CD4-positive, CD25-positive, alpha-beta regulatory T cell (primary cell): ENCODE results near the gene RCL1. TPM values are rescaled to one million over a fixed set of nuclear protein-coding genes. Genes with fewer than 3 reads are reported as not detected.

Experiments
- ATAC-seq, 2 donors: fragments of 150-1000 bp; cut with Tn5 transposase; one replicate each; pipeline ENCODE4 v1.10.0; 2021; ENCODE audit warnings: low read depth in 2 of 2, moderate number of reproducible peaks in 2 of 2, moderate library complexity in 1 of 2
- DNase-seq, 3 donors: peaks; one replicate each; pipeline versions ENCODE4 v3.0.0 to v3.0.0-alpha.2; 2012 to 2022; ENCODE audit warnings: mixed read lengths in 1 of 3
- H3K27ac ChIP-seq: one replicate; pipeline ENCODE4 v1.7.0; 2013; ENCODE audit warnings: mild to moderate bottlenecking, low read length; ENCODE audit not compliant: insufficient read depth, poor library complexity, severe bottlenecking
- H3K27me3 ChIP-seq: one replicate; pipeline ENCODE4 v1.7.0; 2013; ENCODE audit warnings: low read length; ENCODE audit not compliant: control insufficient read depth, insufficient read depth
- H3K36me3 ChIP-seq: one replicate; pipeline ENCODE4 v1.7.0; 2013; ENCODE audit warnings: mild to moderate bottlenecking, low read length, moderate library complexity; ENCODE audit not compliant: control insufficient read depth, insufficient read depth
- H3K4me1 ChIP-seq: 2 replicates; pipeline ENCODE4 v1.7.0; 2013; ENCODE audit warnings: mild to moderate bottlenecking, low read length; ENCODE audit not compliant: insufficient read depth, control insufficient read depth, poor library complexity, severe bottlenecking
- H3K4me3 ChIP-seq: one replicate; pipeline ENCODE4 v1.7.0; 2013; ENCODE audit warnings: low read depth, mild to moderate bottlenecking, low read length, moderate library complexity
- H3K9me3 ChIP-seq, 2 experiments: 1 replicate in 1 of 2; 2 replicates in 1 of 2; pipeline ENCODE4 v1.7.0; 2013; ENCODE audit warnings: low read length in 2 of 2, mild to moderate bottlenecking in 1 of 2, moderate library complexity in 1 of 2; ENCODE audit not compliant: control insufficient read depth in 2 of 2
- H3K27ac Mint-ChIP-seq, 3 donors: one replicate each; pipeline ENCODE4 v1.8.0; 2020 to 2022; ENCODE audit warnings: mild to moderate bottlenecking in 3 of 3, mixed read lengths in 3 of 3, moderate library complexity in 2 of 3
- H3K27me3 Mint-ChIP-seq: one replicate; pipeline ENCODE4 v1.8.0; 2022; ENCODE audit warnings: mild to moderate bottlenecking, mixed read lengths
- H3K36me3 Mint-ChIP-seq: one replicate; pipeline ENCODE4 v1.8.0; 2020; ENCODE audit warnings: mixed read lengths
- H3K4me1 Mint-ChIP-seq, 4 donors: one replicate each; pipeline ENCODE4 v1.8.0; 2020 to 2022; ENCODE audit warnings: mixed read lengths in 4 of 4, mild to moderate bottlenecking in 1 of 4
- H3K4me3 Mint-ChIP-seq, 4 donors: one replicate each; pipeline ENCODE4 v1.8.0; 2020 to 2022; ENCODE audit warnings: mild to moderate bottlenecking in 4 of 4, mixed read lengths in 4 of 4, moderate library complexity in 3 of 4
- H3K9me3 Mint-ChIP-seq, 7 donors: one replicate each; pipeline ENCODE4 v1.8.0; 2020 to 2022; ENCODE audit warnings: mixed read lengths in 7 of 7, mild to moderate bottlenecking in 3 of 7, moderate library complexity in 2 of 7
- polyA plus RNA-seq, 4 donors: library from polyadenylated mRNA; unstranded; fragments of 300-500 nt; fragmentation: Illumina TruSeq; gene quantifications; one replicate each; pipeline ENCODE4 v1.2.3, GENCODE V29; 2021
- total RNA-seq: library from RNA; stranded (reverse); gene quantifications from one replicate; pipeline ENCODE4 v1.2.3, GENCODE V29; 2022

RCL1 gene
- total and polyA plus RNA-seq, 5 donors from 2014 or later: 13.3 to 27.9 (median 15.4) TPM

DNA sequence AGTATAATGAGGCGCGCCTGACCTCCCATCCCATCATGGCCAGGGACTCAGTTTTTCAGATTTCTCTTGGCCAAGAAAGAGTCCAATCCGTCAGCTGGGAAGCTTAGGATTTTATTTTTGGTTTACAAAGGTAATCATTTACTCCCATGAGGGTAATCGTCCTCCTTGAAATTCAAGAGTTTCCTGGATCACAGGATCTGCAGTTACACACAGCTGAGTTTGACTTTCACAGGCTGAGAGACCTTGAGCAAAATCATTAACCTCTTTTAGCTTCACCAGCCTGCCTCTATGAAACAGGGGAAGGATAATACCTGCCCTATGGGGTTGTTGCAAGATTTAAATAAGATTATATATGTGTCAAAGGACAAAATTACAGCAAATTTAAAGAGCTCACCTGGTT lies 36.3 kb upstream of the RCL1 start:
- peaks cover 33% of the 10 kb centered on the region for H3K27me3 Mint-ChIP-seq
- no peak overlapping the region for H3K4me3 ChIP-seq
- H3K9me3 Mint-ChIP-seq: peaks cover 0 to 2% (median 0%) of the 10 kb centered on the region in 7 donors
- ATAC-seq: no peak
- no peak overlapping the region for H3K27ac ChIP-seq
- H3K4me1 Mint-ChIP-seq: peaks cover 0 to 3% (median under 1%) of the 10 kb centered on the region in 4 donors
- no peak for DNase-seq
- H3K36me3 ChIP-seq: no peaks in the 10 kb centered on the region
- no peaks in the 10 kb centered on the region for H3K27me3 ChIP-seq
- H3K27ac Mint-ChIP-seq: no peak overlapping the region
- H3K4me1 ChIP-seq: no peaks in the 10 kb centered on the region
- no peaks in the 10 kb centered on the region for H3K9me3 ChIP-seq
- H3K36me3 Mint-ChIP-seq: no peaks in the 10 kb centered on the region
- no peak overlapping the region for H3K4me3 Mint-ChIP-seq

DNA sequence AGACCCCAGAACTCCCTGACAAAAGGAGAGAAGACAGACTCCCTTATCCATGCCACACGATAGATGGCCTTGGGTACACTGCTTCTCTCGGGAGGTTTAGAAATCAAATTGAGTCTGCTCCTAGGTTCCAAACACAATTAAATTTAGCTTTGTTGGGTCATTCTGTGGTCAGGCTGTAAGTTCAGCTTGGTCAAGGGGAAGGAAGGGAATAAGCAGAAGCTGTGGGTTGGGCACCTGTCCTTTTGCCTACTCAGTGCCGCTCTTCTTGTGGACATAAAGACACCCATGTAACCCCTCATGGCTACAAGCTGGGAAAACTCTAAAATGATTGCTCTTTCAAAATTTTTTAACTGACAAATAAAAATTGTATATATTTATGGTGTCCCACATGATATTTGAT lies 32.6 kb upstream of the RCL1 start:
- ATAC-seq (no peak), DNase-seq (no peak)
- no peaks in the 10 kb centered on the region for H3K36me3 Mint-ChIP-seq
- Histone ChIP-seq H3K9me3 (no peaks in the 10 kb centered on the region), H3K27me3 (no peaks in the 10 kb centered on the region), H3K4me3 (no peak overlapping the region), H3K4me1 (peaks cover 8% of the 10 kb centered on the region), H3K27ac (no peak overlapping the region), H3K36me3 (no peaks in the 10 kb centered on the region)
- H3K27me3 Mint-ChIP-seq: peaks cover 37% of the 10 kb centered on the region
- H3K27ac Mint-ChIP-seq: no peak overlapping the region
- peaks cover 0 to 2% (median 0%) of the 10 kb centered on the region in 7 donors for H3K9me3 Mint-ChIP-seq
- H3K4me3 Mint-ChIP-seq: no peak overlapping the region
- H3K4me1 Mint-ChIP-seq: peaks cover 0 to 14% (median 9%) of the 10 kb centered on the region in 4 donors

GRCh38 chr9:4762108-4762885 lies 30.4 kb upstream of the RCL1 start:
- ATAC-seq: peak; percentile 75 to 78
- peak; percentile 64 to 90 (median 79) for DNase-seq
- H3K4me1 ChIP-seq: peaks cover 8% of the 10 kb centered on the region
- H3K27me3 ChIP-seq: no peaks in the 10 kb centered on the region
- peaks cover 0 to 14% (median 9%) of the 10 kb centered on the region in 4 donors for H3K4me1 Mint-ChIP-seq
- H3K27me3 Mint-ChIP-seq: peaks cover 29% of the 10 kb centered on the region
- H3K9me3 ChIP-seq: no peaks in the 10 kb centered on the region
- no peak overlapping the region for H3K27ac Mint-ChIP-seq
- H3K4me3 ChIP-seq: peak overlapping the region; percentile 37
- no peak overlapping the region for H3K27ac ChIP-seq
- H3K36me3 Mint-ChIP-seq: no peaks in the 10 kb centered on the region
- H3K4me3 Mint-ChIP-seq: peak overlapping the region in 3 of 4 donors; percentile 37 to 73 (median 38)
- H3K36me3 ChIP-seq: no peaks in the 10 kb centered on the region
- H3K9me3 Mint-ChIP-seq: peaks cover 0 to 2% (median 0%) of the 10 kb centered on the region in 7 donors

- Mint-ChIP-seq H3K27me3 (peaks cover 23% of the 10 kb centered on the region), H3K36me3 (no peaks in the 10 kb centered on the region), H3K4me3 (peak overlapping the region in 3 of 4 donors; percentile 37 to 73 (median 38)), H3K4me1 (peaks cover 0 to 14% (median 9%) of the 10 kb centered on the region in 4 donors), H3K27ac (no peak overlapping the region), H3K9me3 (peaks cover 0 to 2% (median 0%) of the 10 kb centered on the region in 7 donors)
- DNase-seq (no peak), ATAC-seq (no peak)
- H3K4me3 ChIP-seq: peak overlapping the region; percentile 37
- H3K4me1 ChIP-seq: peaks cover 8% of the 10 kb centered on the region
- H3K27me3 ChIP-seq: no peaks in the 10 kb centered on the region
- no peak overlapping the region for H3K27ac ChIP-seq
- no peaks in the 10 kb centered on the region for H3K9me3 ChIP-seq
- no peaks in the 10 kb centered on the region for H3K36me3 ChIP-seq
Observed at GRCh38 chr9:4762886-4763541, 29.7 kb upstream of the RCL1 start.

DNA sequence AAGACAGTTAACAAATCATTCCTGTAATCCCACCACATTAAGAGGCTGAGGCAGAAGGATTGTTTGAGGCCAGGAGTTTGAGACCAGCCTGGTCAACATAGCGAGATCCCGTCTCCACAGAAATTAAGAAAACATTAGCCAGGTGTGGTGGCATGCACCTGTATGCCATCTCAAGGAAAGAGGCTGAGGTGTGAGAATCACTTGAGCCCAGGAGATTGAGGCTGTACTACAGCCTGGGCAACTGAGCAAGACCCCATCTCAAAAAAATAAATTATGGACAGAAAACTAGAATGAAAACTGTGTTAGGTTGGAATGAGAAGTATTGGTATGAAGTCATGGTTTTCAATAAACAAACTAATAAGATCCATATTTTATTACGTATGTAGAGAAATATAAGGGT lies 28.7 kb upstream of the RCL1 start:
- Histone ChIP-seq H3K4me1 (peaks cover 8% of the 10 kb centered on the region), H3K36me3 (no peaks in the 10 kb centered on the region), H3K27ac (no peak overlapping the region), H3K4me3 (no peak overlapping the region), H3K9me3 (no peaks in the 10 kb centered on the region), H3K27me3 (no peaks in the 10 kb centered on the region)
- Mint-ChIP-seq H3K4me3 (no peak overlapping the region), H3K9me3 (peaks cover 0 to 2% (median 0%) of the 10 kb centered on the region in 7 donors), H3K27me3 (peaks cover 15% of the 10 kb centered on the region), H3K27ac (no peak overlapping the region), H3K4me1 (peaks cover 0 to 14% (median 9%) of the 10 kb centered on the region in 4 donors), H3K36me3 (no peaks in the 10 kb centered on the region)
- ATAC-seq (no peak), DNase-seq (no peak)

- Mint-ChIP-seq H3K4me3 (no peak overlapping the region), H3K9me3 (peaks cover 0 to 1% (median 0%) of the 10 kb centered on the region in 7 donors), H3K36me3 (no peaks in the 10 kb centered on the region), H3K27ac (no peak overlapping the region), H3K4me1 (peaks cover 0 to 8% (median 0%) of the 10 kb centered on the region in 4 donors), H3K27me3 (peaks cover 5% of the 10 kb centered on the region)
- no peaks in the 10 kb centered on the region for H3K36me3 ChIP-seq
- H3K27ac ChIP-seq: no peak overlapping the region
- no peaks in the 10 kb centered on the region for H3K27me3 ChIP-seq
- H3K4me1 ChIP-seq: no peaks in the 10 kb centered on the region
- no peak overlapping the region for H3K4me3 ChIP-seq
- ATAC-seq (no peak), DNase-seq (no peak)
- no peaks in the 10 kb centered on the region for H3K9me3 ChIP-seq
Observed at GRCh38 chr9:4768681-4769080, 24.1 kb upstream of the RCL1 start.

DNA sequence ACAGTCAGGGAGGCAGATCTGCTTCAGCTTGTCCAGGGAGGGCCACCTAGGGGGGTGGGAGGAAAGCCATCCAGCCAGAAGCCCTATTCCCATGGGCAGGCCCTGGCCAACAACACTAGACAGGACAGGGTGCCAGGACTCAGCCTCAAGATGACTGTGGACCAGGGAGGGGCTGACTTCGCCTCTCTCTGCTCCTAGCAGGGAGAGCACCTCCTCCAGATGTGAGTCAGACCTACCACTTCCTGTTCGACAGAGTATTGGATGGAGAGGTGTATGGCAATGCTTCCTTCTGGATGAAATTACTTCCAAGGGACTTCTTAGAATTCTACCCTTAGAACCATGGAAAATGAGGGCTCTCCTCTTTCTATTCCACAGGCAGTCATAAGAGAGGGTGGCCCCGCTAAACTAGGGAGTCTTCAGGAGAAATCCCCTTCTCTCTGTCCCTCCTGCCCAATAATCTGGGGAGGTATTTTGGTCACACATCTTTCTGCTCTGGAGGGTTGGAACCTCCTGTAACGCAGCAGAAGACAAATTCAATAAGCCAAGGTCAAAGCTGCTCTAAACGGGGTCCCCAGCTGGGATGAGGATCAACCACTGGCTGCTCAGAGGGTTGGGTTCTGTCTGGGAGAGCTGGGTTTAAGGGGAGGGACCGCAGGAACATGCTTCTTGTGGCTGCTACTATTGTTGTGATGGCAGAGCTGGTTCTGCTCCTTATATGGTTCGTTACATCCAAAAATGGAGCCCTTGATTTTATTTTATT lies 23.2 kb upstream of the RCL1 start:
- Histone ChIP-seq H3K27ac (no peak overlapping the region), H3K4me1 (no peaks in the 10 kb centered on the region), H3K4me3 (no peak overlapping the region), H3K36me3 (no peaks in the 10 kb centered on the region), H3K27me3 (no peaks in the 10 kb centered on the region), H3K9me3 (no peaks in the 10 kb centered on the region)
- Mint-ChIP-seq H3K4me1 (peaks cover 0 to 7% (median 0%) of the 10 kb centered on the region in 4 donors), H3K27me3 (peaks cover 5% of the 10 kb centered on the region), H3K36me3 (no peaks in the 10 kb centered on the region), H3K4me3 (no peak overlapping the region), H3K9me3 (peaks cover 0 to 1% (median 0%) of the 10 kb centered on the region in 7 donors), H3K27ac (no peak overlapping the region)
- DNase-seq (peak in 1 of 3 donors; percentile 33), ATAC-seq (peak in 1 of 2 donors; percentile 48)
